HG03520 (cell line): ENCODE measurements around the gene ENOX2.

Experiments used
- ATAC-seq: cut with Tn5 transposase; IDR thresholded peaks from one replicate; pipeline ENCODE4 v1.9.1; 2021; ENCODE audit warnings: mild to moderate bottlenecking, moderate library complexity; ENCODE audit not compliant: unreplicated experiment

Gene ENOX2

GRCh38 chrX:130637591-130637990 is 265.4 kb downstream of the ENOX2 start:
- no peak for ATAC-seq

- ATAC-seq = no peak
Measured at GRCh38 chrX:130636277-130636676, 266.7 kb downstream of the ENOX2 start.

GRCh38 chrX:130631011-130631410 is 272.0 kb downstream of the ENOX2 start:
- no peak for ATAC-seq

- ATAC-seq = no peak
Measured at GRCh38 chrX:130628516-130628915, 274.5 kb downstream of the ENOX2 start.

- ATAC-seq = no peak
Measured at GRCh38 chrX:130626521-130626920, 276.5 kb downstream of the ENOX2 start.

GRCh38 chrX:130625386-130625785 is 277.6 kb downstream of the ENOX2 start:
- ATAC-seq = no peak

- ATAC-seq = no peak
Measured at GRCh38 chrX:130623518-130623917, 279.5 kb downstream of the ENOX2 start.

- ATAC-seq = no peak
Measured at GRCh38 chrX:130615941-130616340, 287.1 kb downstream of the ENOX2 start.

GRCh38 chrX:130607431-130607830 is 295.6 kb downstream of the ENOX2 start:
- no peak for ATAC-seq

- no peak for ATAC-seq
Measured at GRCh38 chrX:130606425-130606824, 296.6 kb downstream of the ENOX2 start.

GRCh38 chrX:130604882-130605281 is 298.1 kb downstream of the ENOX2 start:
- ATAC-seq = no peak

- no peak for ATAC-seq
Measured at GRCh38 chrX:130594453-130594916, 308.5 kb downstream of the ENOX2 start.

GRCh38 chrX:130593911-130594310 is 309.1 kb downstream of the ENOX2 start:
- no peak for ATAC-seq

- ATAC-seq = no peak
Measured at GRCh38 chrX:130592204-130592603, 310.8 kb downstream of the ENOX2 start.

GRCh38 chrX:130578906-130579305 is 324.1 kb downstream of the ENOX2 start:
- ATAC-seq = no peak

- no peak for ATAC-seq
Measured at GRCh38 chrX:130577431-130577830, 325.6 kb downstream of the ENOX2 start.

- ATAC-seq = peak; percentile 83
Measured at GRCh38 chrX:130575831-130576389, 327.1 kb downstream of the ENOX2 start.
